ENCODE results near the gene PTGR3. TPM values are rescaled to one million over a fixed set of nuclear protein-coding genes. Genes with fewer than 3 reads are reported as not detected.

Gene PTGR3
- total RNA-seq, 2 experiments from 2014 or later, result 36.6 to 37.2 TPM

DNA sequence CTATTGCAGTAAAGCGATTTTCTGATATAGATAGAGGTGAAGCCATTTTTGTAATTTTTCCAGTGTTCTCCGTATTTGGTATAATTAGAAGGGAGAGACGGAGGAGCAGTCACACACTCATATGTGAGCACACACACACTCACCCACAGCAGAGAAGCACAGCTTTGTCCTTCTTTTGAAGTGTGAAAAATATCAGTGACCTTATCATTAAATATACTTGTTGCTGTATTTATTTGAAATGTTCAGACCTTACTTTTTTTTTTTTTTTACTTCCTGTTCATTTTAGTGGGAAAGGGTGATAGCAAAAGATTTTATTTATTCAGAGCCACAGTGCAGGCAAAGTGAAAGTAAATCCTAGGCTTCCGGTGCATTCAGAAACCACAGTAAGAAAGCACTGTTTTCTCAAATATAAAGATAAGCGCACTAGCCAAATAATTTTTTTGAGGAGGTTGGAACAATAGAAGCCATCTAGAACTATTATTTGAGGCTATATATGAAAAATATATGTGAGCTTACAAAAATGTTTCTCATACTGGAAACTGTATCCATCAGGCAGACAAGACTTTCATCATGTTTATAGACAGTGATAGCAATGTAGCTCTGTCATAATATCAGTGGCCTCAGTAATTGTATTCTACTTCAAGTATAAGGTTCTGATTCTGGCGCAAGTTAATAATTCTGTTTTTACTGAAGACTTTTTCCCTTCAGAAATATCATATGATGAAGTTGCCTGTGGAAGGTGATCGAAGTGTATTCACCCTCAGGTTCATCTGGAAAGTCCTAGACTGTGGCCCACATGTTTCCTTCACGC lies 38.9 kb upstream of the PTGR3 start:
- Mint-ChIP-seq H3K9me3 (peaks cover 3% of the 10 kb centered on the region), H3K4me1 (peaks cover 38% of the 10 kb centered on the region), H3K4me3 (peak overlapping the region; percentile 92), H3K27me3 (no peaks in the 10 kb centered on the region), H3K27ac (peak overlapping the region; percentile 95), H3K36me3 (peaks cover 4% of the 10 kb centered on the region)
- POLR2A ChIA-PET, result interaction anchor here (0.5 to 1.9 kb wide), 3 partner anchors 37 to 46 kb away, joined by 4 to 9 read pairs (median 9); partner anchors contain the start of genes PTGR3 and TSHZ1
- DNase-seq (no peak), ATAC-seq (ENCODE audit: low read depth) (peak; percentile 55)

DNA sequence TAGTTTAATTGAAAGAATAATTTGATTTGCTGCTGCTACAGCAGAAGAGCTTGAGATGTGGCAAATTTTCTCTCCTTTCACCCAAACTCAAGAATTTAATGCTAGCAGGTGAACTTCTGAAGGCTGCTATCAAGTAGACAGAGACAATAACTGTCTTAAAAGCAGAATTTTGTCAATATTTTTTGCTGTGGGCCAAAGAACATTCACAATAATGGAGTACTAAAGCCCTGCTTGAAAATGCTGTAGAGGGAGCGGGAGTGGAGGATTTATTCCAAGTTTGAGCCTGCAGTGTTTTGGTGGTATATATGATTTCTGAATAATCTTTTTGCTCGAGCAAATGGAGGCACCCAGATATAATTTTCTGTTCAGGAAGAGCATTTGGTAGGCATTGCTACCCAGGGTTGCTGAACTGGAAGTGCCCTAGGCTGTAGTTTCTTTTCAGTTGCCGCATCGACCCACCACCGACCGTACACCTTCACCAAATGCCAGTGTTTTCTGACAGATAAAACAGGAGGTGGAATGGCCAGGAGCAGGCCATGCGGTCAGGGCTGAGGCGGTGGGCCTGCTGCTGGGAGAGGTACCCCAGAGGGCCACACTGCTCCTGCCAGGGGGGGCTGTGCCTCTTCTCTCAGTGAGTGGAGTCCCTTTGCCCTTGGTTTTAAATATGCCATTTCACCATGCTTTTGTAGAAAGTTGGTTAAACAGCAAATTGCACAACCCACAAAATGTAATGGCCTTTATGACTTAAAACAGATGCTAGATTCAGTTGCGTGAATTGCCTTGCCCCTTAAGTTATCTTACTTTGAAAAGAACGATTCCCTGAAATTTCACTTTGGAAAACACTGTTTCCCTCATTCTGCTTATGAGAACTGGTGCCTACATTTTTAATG lies 38.0 kb upstream of the PTGR3 start:
- peak; percentile 16 for ATAC-seq (ENCODE audit: low read depth)

DNA sequence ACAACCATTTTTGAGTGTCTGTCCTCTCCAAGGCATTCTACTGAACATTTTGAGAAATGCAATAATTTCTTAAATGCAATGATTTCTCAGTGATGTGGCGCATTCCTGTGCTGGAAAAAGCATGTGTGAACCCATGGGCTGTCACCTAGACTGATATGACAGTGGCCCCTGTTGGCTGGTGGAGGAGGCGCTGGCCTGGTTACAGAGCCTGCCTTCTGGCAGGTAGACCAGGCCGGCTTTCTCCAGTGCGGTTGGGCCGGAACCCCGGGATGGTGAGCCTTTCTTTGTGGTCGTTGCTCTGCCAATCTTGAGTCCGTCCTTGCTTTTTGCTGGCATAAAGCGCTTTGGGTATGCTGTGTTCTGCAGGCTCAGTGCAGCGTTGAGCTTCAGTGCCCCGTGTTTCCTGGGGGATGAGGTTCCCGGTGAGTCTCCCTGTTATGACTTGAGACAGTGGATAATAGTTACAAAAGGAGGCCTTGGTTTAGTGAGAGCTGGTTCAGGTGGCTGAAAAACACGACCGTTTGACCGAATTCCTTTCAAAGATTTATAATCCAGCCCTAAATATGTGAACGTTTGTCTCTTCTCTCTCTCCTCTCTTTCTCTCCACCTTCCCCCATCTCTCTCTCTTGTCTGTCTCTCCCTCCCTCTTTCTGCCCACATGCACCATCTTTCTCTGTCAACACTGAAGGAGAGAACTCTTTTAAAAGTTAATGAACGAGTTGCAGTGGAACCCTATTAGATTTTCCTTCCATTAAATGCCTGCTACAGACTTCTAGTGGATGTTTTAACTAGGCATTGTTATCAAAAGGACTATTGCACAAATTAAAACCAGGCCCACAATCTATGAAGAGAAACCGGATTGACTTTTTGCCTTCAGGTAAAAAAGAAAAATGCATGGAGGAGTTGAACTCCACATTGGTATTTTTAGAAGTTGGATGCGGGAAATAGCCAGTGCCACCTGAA lies 35.7 kb upstream of the PTGR3 start:
- POLR2A ChIA-PET, result interaction anchor here (0.9 to 2.4 kb wide), 2 partner anchors 35 kb away, joined by 4 to 41 read pairs; partner anchors contain the start of genes PTGR3 and TSHZ1
- no peak overlapping the region for H3K4me3 Mint-ChIP-seq
- no peaks in the 10 kb centered on the region for H3K27me3 Mint-ChIP-seq
- peaks cover 3% of the 10 kb centered on the region for H3K36me3 Mint-ChIP-seq
- no peak overlapping the region for H3K27ac Mint-ChIP-seq
- ATAC-seq (ENCODE audit: low read depth) (no peak), DNase-seq (no peak)
- peaks cover 32% of the 10 kb centered on the region for H3K4me1 Mint-ChIP-seq
- H3K9me3 Mint-ChIP-seq, result peaks cover under 1% of the 10 kb centered on the region

More for the DNA sequence above, 38.0 kb upstream of the PTGR3 start:
- POLR2A ChIA-PET, result interaction anchor here (0.9 to 2.4 kb wide), 5 partner anchors 19 to 649 kb away, joined by 5 to 41 read pairs (median 6); partner anchors contain the start of genes PTGR3, TSHZ1 and ZNF407
- peak overlapping the region; percentile 92 for H3K4me3 Mint-ChIP-seq
- DNase-seq, result peak; percentile 45
- H3K36me3 Mint-ChIP-seq, result peaks cover 4% of the 10 kb centered on the region
- no peaks in the 10 kb centered on the region for H3K27me3 Mint-ChIP-seq
- peak overlapping the region; percentile 95 for H3K27ac Mint-ChIP-seq
- peaks cover 3% of the 10 kb centered on the region for H3K9me3 Mint-ChIP-seq
- peaks cover 38% of the 10 kb centered on the region for H3K4me1 Mint-ChIP-seq

DNA sequence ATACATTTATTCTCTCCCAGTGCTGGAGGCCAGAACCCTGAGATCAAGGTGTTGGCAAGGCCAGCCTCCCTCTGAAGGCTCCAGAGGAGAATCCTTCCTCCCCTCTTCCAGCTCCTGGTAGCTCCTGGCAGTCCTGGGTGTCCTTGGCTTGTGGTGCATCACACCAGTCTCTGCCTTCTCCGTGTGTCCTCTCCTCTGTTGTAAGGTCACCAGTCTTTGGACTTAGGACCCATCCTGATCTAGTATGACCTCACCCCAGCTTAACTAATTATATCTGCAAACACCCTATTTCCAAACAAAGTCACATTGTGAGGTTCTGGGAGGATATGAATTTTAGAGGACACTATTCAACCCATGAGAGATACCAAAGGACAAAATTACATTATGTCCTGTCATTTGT lies 32.8 kb upstream of the PTGR3 start:
- H3K27ac Mint-ChIP-seq, result no peak overlapping the region

DNA sequence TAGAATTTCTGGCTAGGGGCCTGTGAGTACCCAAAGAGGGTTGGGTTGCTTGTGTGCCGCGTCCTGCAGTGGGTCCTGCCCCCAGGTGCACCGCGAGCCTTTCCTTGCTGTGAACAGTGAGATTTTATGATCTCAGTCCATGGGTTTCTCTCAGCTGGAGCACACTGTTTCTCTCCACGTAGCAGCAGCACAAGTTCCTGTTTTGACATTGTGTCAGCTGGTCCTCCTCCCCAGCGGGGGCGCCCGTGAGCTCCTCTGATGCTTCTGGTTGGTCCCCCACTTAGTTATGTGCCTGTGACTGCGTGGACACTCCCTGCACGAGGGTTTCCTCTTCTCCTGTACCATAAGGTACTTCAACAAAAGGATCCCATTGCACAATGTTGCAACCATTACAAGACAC lies 31.5 kb upstream of the PTGR3 start:
- Mint-ChIP-seq H3K27ac (no peak overlapping the region), H3K4me3 (no peak overlapping the region), H3K4me1 (peaks cover 5% of the 10 kb centered on the region), H3K36me3 (peaks cover 13% of the 10 kb centered on the region), H3K27me3 (no peaks in the 10 kb centered on the region), H3K9me3 (no peaks in the 10 kb centered on the region)
- POLR2A ChIA-PET, result no interaction called here
- no peak for ATAC-seq (ENCODE audit: low read depth)
- DNase-seq, result no peak

More for the DNA sequence above, 32.8 kb upstream of the PTGR3 start:
- no peak overlapping the region for H3K4me3 Mint-ChIP-seq
- H3K27me3 Mint-ChIP-seq, result no peaks in the 10 kb centered on the region
- H3K36me3 Mint-ChIP-seq, result peaks cover 13% of the 10 kb centered on the region
- H3K9me3 Mint-ChIP-seq, result no peaks in the 10 kb centered on the region
- DNase-seq, result no peak
- no peak for ATAC-seq (ENCODE audit: low read depth)
- peaks cover 14% of the 10 kb centered on the region for H3K4me1 Mint-ChIP-seq
- POLR2A ChIA-PET, result no interaction called here

DNA sequence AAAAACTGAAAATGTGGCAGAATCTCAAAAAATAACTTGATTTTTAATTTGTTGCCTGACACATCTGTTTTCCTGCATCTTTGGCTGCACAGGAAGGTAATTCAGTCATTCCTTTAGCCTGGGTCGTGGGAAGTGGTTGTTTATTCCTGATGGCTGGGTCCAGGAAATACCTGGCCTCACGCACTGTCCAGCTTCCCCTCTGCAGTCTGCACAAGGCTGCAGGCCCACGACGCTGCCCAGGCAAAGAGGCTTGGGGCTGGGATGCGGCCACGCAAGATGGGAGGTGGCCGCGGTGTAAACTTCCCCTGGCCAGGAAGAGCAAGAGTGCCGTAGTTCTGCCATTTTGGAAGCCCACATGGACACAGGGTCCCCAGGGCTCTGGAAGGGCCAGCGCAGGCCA lies 29.8 kb upstream of the PTGR3 start:
- DNase-seq (no peak), ATAC-seq (ENCODE audit: low read depth) (no peak)
- Mint-ChIP-seq H3K4me3 (no peak overlapping the region), H3K4me1 (peaks cover 2% of the 10 kb centered on the region), H3K27me3 (no peaks in the 10 kb centered on the region), H3K9me3 (no peaks in the 10 kb centered on the region), H3K27ac (no peak overlapping the region), H3K36me3 (peaks cover 13% of the 10 kb centered on the region)
- POLR2A ChIA-PET, result no interaction called here

DNA sequence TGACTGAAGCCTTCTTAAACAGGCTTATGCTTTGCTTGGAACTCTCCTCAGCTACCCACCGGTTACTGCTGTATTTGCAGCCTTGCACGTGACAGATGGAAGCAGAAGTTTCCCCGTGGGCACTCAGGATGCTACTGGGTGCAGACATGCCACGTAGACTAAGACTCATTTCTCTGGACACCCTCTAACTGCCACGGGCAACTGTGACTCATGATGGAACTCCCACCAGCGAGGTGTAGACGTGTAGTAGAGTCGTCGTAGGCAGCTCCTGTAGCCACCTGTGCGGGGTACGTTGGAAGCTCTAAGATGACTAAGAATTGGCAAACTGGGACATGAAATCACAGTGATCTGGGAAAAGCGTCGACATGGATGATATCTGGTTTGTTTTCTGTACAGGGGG lies 29.2 kb upstream of the PTGR3 start:
- no peak overlapping the region for H3K4me3 Mint-ChIP-seq
- peaks cover 13% of the 10 kb centered on the region for H3K36me3 Mint-ChIP-seq
- H3K9me3 Mint-ChIP-seq, result no peaks in the 10 kb centered on the region
- POLR2A ChIA-PET, result no interaction called here
- H3K27me3 Mint-ChIP-seq, result no peaks in the 10 kb centered on the region
- H3K4me1 Mint-ChIP-seq, result peaks cover under 1% of the 10 kb centered on the region
- peak overlapping the region; percentile 19 for H3K27ac Mint-ChIP-seq
- ATAC-seq (ENCODE audit: low read depth), result no peak
- no peak for DNase-seq

DNA sequence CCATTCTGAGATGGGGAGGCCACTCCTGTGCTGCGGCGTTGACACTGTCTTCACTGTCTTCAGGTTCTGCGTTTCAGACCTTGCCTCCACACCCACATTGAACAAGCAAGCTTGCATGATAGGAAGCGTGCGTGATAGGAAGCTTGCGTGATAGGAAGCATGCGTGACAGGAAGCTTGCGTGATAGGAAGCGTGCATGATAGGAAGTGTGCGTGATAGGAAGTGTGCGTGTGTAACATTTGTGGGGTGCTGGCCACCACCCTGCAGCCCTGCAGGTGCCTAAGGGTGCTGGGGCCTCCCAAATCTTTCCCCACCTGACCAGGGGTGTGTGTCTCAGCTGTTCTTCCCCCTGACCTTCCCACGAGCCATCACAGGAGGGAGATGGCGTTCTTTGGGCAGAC lies 27.0 kb upstream of the PTGR3 start:
- ATAC-seq (ENCODE audit: low read depth), result no peak
- DNase-seq, result no peak
- H3K4me3 Mint-ChIP-seq, result no peak overlapping the region
- peaks cover 13% of the 10 kb centered on the region for H3K36me3 Mint-ChIP-seq
- POLR2A ChIA-PET, result no interaction called here
- no peak overlapping the region for H3K27ac Mint-ChIP-seq
- H3K27me3 Mint-ChIP-seq, result no peaks in the 10 kb centered on the region
- no peaks in the 10 kb centered on the region for H3K9me3 Mint-ChIP-seq
- no peaks in the 10 kb centered on the region for H3K4me1 Mint-ChIP-seq

DNA sequence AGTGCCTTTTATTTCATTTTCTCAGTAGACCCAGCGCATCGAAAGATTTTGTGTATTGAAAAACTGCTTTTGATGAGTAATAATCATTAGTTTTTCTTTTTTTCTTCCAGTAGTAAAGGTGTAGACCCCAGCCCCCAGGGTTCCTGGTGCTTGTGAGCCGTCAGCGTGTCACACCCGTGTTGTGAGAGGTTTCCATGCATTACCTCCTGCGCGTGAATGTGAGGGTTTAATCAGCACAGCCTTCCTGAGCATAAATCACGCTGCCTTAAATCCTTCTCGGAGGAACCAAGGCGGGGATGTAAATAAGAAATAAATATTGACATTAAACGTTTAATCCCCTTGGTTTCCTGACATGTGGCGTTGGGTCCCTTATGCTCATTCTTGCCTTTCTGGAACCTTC lies 26.0 kb upstream of the PTGR3 start:
- H3K27ac Mint-ChIP-seq, result no peak overlapping the region
- DNase-seq, result no peak

DNA sequence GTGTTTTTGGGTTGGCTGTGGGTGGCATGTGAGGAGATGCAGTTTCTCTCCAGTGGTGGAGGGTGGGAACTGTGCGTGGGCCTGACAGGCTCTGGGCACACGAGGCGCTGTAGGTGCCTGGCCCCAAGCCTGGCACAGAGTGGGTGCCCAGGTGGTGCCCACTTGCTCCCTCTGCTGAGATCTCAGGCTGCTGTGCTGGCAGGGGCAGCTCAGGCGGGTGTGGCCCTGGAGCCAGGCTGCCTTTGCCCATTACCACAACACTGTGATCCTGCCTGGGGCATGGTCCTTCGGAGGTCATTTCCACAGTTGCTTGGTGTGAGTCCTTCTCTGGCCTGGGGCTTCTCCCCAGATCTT lies 22.1 kb upstream of the PTGR3 start:
- Mint-ChIP-seq H3K36me3 (peaks cover 8% of the 10 kb centered on the region), H3K4me3 (no peak overlapping the region), H3K9me3 (no peaks in the 10 kb centered on the region), H3K27ac (no peak overlapping the region), H3K4me1 (peaks cover 23% of the 10 kb centered on the region), H3K27me3 (no peaks in the 10 kb centered on the region)
- POLR2A ChIA-PET, result no interaction called here
- DNase-seq (no peak), ATAC-seq (ENCODE audit: low read depth) (no peak)

More for the DNA sequence above, 26.0 kb upstream of the PTGR3 start:
- Mint-ChIP-seq H3K4me3 (no peak overlapping the region), H3K27me3 (no peaks in the 10 kb centered on the region), H3K9me3 (no peaks in the 10 kb centered on the region), H3K4me1 (peaks cover under 1% of the 10 kb centered on the region), H3K36me3 (peaks cover 15% of the 10 kb centered on the region)
- POLR2A ChIA-PET, result no interaction called here
- no peak for ATAC-seq (ENCODE audit: low read depth)

DNA sequence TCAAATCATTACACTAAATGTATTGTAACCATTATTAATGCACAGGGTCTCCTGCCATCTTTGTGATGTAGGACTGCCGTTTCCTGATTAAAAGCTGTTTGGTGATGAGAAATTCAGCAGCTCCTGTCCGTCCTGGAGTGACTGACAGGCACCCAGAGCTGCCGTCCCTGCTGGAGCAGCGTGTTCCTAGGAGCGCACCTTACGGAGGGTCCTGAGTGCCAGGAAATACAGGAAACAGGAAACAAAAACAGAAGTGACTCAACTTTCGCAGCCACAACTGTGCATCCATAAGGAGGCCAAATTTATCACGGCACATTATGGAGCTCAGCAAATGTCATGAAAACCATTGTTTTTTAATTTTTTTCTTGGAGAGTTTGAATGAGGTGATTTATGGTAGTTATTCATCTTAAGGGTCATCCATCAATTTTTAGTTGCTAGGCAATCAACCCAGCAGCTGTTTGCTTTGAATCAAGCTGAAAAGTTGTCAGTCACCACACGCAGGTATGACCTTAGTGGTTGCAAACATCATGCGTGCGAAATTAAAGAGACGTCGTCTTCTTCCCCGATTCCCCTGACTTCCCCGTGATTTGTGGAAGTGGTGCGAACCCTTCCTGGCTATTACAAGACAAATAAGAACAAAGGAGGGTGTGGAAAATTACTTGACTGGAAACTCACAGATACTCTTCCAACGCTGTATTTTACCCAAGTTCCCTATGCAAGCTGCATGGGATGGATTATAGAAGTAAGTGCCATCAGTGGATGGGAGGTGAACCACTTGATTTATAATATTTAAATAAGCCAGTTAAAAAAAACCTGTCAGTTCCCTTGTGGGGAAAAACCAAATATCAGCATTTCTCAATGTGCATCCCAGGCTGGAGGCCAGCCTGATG lies 21.5 kb upstream of the PTGR3 start:
- POLR2A ChIA-PET, result no interaction called here
- no peak overlapping the region for H3K27ac Mint-ChIP-seq
- H3K36me3 Mint-ChIP-seq, result peaks cover 8% of the 10 kb centered on the region
- no peak for DNase-seq
- H3K4me3 Mint-ChIP-seq, result no peak overlapping the region
- no peaks in the 10 kb centered on the region for H3K9me3 Mint-ChIP-seq
- peaks cover 23% of the 10 kb centered on the region for H3K4me1 Mint-ChIP-seq
- H3K27me3 Mint-ChIP-seq, result no peaks in the 10 kb centered on the region
- no peak for ATAC-seq (ENCODE audit: low read depth)

DNA sequence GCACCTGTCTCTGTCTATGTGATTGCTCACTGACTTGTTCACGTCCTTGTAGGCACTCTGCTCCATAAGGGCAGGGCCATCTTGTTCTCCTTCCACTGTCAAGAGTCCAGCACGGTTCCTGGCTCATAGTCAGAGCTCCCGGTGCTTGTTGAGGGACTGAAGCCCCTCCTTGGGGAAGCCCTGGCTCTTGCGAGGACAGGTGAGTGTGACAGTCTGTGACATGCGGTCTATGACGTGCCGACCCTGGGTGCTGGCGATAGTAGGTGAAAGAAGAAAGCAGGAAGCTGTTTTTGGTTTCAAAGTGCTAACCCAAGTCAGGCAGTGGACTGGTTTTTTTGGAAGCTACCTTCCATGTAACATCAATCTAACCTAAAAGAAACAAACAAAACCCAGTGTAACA lies 20.5 kb upstream of the PTGR3 start:
- no peak for DNase-seq
- H3K27me3 Mint-ChIP-seq, result no peaks in the 10 kb centered on the region
- peaks cover 23% of the 10 kb centered on the region for H3K4me1 Mint-ChIP-seq
- H3K27ac Mint-ChIP-seq, result no peak overlapping the region
- no peak for ATAC-seq (ENCODE audit: low read depth)
- no peak overlapping the region for H3K4me3 Mint-ChIP-seq
- peaks cover 8% of the 10 kb centered on the region for H3K36me3 Mint-ChIP-seq
- H3K9me3 Mint-ChIP-seq, result no peaks in the 10 kb centered on the region
- POLR2A ChIA-PET, result interaction anchor here (1.7 kb wide), 1 partner anchor 19 kb away, joined by 6 read pairs; the partner anchor contains the start of gene TSHZ1
